ENCODE data around the gene SPATA9. TPM values are rescaled to one million over a fixed set of nuclear protein-coding genes. Genes with fewer than 3 reads are reported as not detected.

SPATA9 gene
- total RNA-seq, 1 experiment from 2014 or later = 0.15 TPM

GRCh38 chr5:95613514-95613913, 69.3 kb downstream of the SPATA9 start:
- intact Hi-C loops (cut with micrococcal nuclease; ENCODE audit: unreplicated experiment) (loop anchor here (10.0 kb wide), 1 partner anchor 59 kb away; the partner anchor contains the start of genes ARSK and SKIC3), in situ Hi-C loops (cut with HindIII; ENCODE audit: low pct_unique_long_range_greater_than_20kb, low sequenced_read_pairs) (no loop called here)
- H3K27me3 ChIP-seq (ENCODE audit: control insufficient read depth, insufficient read depth, low read length) = no peaks in the 10 kb centered on the region
- no peak for DNase-seq (ENCODE audit: low read depth, low spot score)
- no peak overlapping the region for H3K4me3 ChIP-seq (ENCODE audit: low read depth in 2 of 2, low read length in 2 of 2)
- ChIA-PET POLR2A (no interaction called here), CTCF (no interaction called here)
- H3K9me3 ChIP-seq (ENCODE audit: control insufficient read depth, insufficient read depth, low read depth, low read length) = peaks cover 15% of the 10 kb centered on the region; the same call in 1 of the 2 replicates
- no peak overlapping the region for H3K27ac ChIP-seq (ENCODE audit: low read length)
- TF ChIP-seq CTCF (IDR thresholded peaks at IDR 0.05) = no peak
- TF ChIP-seq POLR2AphosphoS5 (IDR thresholded peaks at IDR 0.05; ENCODE audit: low read depth, low read length) = no peak
- BruUV-seq (replicated peaks) = no TSS peak
- H3K36me3 ChIP-seq (ENCODE audit: control insufficient read depth, insufficient read depth, low read length) = no peaks in the 10 kb centered on the region
- ATAC-seq = no peak
- peaks cover 4% of the 10 kb centered on the region; the same call in 1 of the 2 replicates for H3K4me1 ChIP-seq (ENCODE audit: control insufficient read depth, insufficient read depth, low read length)

GRCh38 chr5:95611396-95611795, 71.4 kb downstream of the SPATA9 start:
- TF ChIP-seq TCF7L2 (IDR thresholded peaks at IDR 0.05; ENCODE audit: low read depth, low read length) (no peak), POLR2AphosphoS5 (IDR thresholded peaks at IDR 0.05; ENCODE audit: low read depth, low read length) (no peak), CTCF (IDR thresholded peaks at IDR 0.05) (no peak), SIN3A (IDR thresholded peaks at IDR 0.05; ENCODE audit: borderline replicate concordance, insufficient read depth, low read depth, low read length) (no peak), REST (IDR thresholded peaks at IDR 0.05; ENCODE audit: insufficient read depth in 1 of 2, low read depth in 2 of 2, low read length in 1 of 2) (no peak)
- ATAC-seq = no peak
- Histone ChIP-seq H3K36me3 (ENCODE audit: control insufficient read depth, insufficient read depth, low read length) (no peaks in the 10 kb centered on the region), H3K9me3 (ENCODE audit: control insufficient read depth, insufficient read depth, low read depth, low read length) (peaks cover 15% of the 10 kb centered on the region; the same call in 1 of the 2 replicates), H3K27me3 (ENCODE audit: control insufficient read depth, insufficient read depth, low read length) (no peaks in the 10 kb centered on the region), H3K4me3 (ENCODE audit: low read depth in 2 of 2, low read length in 2 of 2) (no peak overlapping the region), H3K4me1 (ENCODE audit: control insufficient read depth, insufficient read depth, low read length) (no peaks in the 10 kb centered on the region), H3K27ac (ENCODE audit: low read length) (no peak overlapping the region)
- ChIA-PET POLR2A (no interaction called here), CTCF (no interaction called here)
- intact Hi-C loops (cut with micrococcal nuclease; ENCODE audit: unreplicated experiment) = loop anchor here (10.0 kb wide), 1 partner anchor 57 kb away; the partner anchor contains the start of genes ARSK and SKIC3
- BruUV-seq (replicated peaks) = no TSS peak
- DNase-seq (ENCODE audit: low read depth, low spot score) = no peak
- in situ Hi-C loops (cut with HindIII; ENCODE audit: low pct_unique_long_range_greater_than_20kb, low sequenced_read_pairs) = no loop called here
